Stimulated activated CD4-positive, alpha-beta T cell treated with anti-CD3 and anti-CD28 coated beads, Interleukin-15, amount 100 ng/mL, for 1 hour (primary cell): Measurements from ENCODE around the gene CISTR.
"Not testable (repeated sequence)": the region's sequence is repeated elsewhere in the genome, so short reads cannot be mapped to it uniquely, and the experiment has no call there.

Experiments
- DNase-seq, 2 donors: peaks; one replicate each; pipeline ENCODE4 v3.0.0-alpha.2; 2020; ENCODE audit warnings: low read depth in 1 of 2, low spot score in 1 of 2

The CISTR gene

DNA sequence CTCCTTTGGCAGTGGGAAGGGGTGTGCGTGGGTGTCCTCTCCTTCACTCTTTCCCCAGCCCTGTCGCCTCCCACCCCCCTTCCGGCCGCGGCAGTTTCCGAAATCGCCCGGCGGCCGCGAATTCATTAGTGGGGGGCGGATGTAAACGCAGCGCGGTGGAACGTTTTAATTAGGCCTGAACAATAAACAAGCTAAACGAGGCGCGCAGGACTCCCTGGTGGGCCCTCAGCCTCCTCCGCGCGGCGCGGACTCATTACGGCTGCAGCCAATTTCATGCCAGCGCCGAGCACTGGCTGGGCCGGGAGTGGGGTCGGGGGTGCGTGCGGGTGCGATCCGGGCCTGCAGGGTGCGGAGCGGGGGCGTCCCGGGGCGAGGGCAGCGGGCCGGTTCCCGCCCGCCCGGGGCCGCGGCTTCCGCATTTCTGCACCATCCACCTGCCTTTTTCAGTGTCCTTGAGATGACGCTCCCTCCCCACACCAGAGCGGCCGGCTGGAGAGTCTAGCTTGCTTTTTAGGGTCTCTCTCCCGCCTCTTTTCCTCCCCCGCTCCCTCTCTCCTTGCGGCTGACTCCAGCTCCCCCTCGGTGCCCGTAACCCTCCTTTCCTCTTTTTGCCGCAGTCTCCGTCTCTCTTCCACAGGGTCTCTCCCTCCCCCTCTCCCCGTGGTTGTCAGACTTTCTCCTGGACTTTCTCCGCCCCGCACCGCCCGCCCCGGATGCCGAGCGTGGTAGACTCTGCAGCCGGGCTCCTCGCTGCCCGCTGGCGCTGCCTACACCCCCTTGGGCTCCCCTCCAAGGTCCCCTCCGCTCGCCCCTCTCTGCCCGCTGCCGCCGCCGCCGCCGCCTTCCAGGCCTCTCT, at the start of gene CISTR:
Gene CISTR, minus strand, starts transcription at position 644 of the 856 bp plus-strand sequence.
- DNase-seq = no peak

DNA sequence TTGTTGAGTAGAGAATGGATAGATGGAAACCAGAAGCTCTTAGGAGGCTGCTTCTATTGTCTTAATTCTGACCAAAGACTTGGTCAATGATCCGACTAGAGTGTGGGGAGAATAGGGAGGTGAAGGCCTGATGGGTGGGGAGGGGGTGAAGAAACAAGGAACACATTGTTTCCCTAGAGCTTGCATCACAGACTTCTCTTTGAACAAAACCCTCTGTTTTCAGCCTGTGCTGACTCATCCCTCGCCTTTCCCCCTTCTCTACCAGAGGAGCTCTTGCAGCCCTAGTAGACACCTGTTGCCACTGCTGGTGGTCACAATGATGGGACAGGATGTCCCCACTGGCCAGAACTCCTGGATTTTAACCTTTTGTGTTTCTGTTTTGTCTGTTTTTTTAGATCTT, 46.8 kb upstream of the CISTR start:
- DNase-seq = no peak

DNA sequence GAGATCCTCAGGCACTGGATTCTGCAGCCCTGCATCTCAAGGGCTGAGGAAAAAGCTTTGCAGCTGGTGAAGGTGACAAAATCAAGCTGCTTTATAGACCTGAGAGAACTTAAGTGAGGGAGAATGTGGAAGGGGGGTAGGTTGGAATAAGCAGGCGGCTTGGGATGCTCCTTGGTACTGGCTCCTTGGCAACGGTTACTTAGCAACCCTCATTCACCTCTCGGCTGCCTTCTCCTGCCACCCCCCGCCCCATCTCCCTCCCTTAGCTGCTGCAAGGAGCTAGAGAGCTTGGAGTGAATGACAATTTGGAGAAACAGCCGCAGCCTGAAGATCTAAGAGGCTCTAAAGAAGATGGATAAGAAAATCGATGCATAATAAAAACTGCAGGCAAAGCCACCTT, 44.1 kb upstream of the CISTR start:
- DNase-seq = no peak

DNA sequence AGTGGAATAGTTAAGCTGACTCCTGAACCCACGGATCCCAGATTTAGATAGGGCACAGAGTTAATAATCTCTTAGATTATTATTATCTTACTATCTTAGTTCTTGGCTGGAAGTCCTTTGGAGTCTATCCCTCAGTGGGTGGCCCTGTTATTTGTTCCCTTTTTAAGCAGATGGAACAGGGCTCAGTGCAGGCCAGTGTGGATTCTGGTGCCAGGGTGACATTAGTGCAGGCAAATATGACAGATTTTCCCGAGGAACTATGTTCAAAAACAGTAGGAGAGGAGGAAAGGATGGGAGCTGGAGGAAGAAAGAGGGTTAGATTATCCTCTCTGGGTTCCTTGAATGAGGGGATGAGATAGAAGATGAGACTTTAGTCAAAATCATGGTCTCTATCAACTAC, 41.4 kb upstream of the CISTR start:
- DNase-seq = no peak

DNA sequence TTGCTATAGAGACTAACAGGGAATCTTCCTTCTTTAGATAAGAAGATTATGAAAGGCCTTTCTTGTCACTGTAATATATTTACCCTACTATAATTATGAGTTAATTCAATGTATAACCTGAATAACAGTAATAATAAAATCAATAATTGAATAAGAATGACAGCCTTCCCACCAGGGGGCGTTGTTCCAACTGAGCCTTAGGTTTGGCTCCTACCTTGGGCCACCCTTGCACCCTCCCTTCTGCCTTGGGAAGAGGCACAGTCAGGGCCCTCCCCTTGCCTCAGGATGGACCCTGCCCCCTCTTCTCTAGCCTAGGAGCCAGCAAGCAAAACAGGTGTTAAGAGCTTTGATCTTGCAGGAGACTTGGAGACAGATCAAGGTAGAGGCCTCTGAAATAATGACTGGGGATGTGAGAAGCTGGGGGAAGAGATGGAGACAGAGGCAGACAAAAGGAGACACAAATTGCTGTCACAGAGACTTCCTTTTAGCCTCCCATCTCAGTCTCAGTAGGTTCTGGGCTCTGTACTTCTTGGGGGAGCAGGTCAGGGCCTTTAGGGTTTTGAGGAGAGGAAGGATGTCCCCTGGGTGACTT, 40.1 kb upstream of the CISTR start:
- DNase-seq = peak in 1 of 2 donors; percentile 6

DNA sequence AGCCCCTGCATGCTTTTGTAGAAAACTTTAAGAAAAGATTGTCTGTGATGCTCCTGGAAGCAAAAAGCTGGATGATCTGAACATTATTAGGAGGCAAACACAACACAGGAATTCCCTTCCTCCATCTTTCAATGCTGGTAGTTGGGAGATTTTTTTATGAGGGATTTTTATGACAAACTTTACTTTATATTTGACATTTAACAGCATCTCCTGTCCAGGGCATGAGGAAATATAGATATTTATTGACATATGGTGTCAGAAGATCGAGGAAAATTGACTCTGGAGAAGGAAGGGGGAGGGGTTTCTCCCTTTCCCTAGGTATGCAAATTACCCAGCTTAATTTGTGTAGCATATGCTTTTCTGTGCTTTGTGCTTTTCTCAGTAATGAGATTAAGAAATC, 37.8 kb upstream of the CISTR start:
- DNase-seq = no peak

DNA sequence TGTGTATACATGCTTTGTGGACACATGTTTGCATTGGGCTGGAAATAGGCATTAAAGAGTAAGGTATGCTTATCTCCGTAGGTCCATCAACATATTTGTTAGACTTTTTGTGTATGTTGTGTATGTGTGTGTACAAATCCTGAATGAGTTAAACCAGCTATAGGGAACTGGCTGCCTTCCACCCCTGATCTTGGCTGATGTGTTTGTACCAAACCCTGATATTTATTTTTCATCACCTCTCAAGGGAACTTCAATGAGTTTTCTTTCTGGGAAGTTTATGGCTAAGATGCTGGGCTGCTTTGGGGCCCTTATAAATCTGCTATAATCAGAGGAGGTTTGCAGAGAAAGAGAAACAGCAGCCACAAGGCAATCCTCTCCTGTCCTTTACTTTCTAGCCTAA, 37.1 kb upstream of the CISTR start:
- no peak for DNase-seq

DNA sequence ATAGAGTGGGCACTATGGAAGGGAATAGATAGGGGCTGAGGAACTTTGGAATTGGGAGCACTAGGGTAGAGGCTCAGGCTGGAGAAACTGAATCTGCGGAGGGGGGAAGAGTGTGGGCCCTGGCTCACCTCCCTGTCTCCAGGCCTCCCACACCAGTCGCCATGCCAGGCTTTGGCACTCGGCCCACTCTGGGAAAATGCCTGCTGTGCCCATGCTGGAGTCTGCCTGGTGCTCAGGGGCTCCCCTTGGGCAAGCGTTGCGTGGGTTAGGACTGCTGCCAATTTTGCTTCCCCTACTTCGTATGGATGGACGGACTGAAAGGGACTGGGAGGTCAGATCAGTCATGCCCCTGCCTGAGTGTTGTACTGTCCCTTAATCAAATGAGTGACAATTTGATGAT, 34.6 kb upstream of the CISTR start:
- DNase-seq = no peak

DNA sequence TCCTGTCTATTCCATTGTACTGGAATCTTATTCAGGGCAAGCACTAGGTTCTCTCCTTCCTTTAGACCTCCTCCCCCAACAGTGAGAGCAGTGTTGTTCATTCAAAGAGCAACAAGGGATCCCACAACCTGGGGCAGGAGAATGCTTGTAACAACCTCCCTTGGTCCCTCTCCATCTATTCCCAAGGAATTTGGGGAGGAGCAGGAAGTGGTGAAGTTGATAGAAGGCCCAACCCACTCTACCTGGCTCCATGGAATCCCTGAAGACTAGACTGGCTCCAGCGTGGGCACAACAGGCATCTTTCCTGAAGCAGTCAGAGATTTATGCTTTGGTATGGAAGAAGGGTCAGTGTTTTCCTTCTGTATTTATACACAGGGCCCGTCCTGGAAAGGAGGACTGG, 33.4 kb upstream of the CISTR start:
- no peak for DNase-seq

DNA sequence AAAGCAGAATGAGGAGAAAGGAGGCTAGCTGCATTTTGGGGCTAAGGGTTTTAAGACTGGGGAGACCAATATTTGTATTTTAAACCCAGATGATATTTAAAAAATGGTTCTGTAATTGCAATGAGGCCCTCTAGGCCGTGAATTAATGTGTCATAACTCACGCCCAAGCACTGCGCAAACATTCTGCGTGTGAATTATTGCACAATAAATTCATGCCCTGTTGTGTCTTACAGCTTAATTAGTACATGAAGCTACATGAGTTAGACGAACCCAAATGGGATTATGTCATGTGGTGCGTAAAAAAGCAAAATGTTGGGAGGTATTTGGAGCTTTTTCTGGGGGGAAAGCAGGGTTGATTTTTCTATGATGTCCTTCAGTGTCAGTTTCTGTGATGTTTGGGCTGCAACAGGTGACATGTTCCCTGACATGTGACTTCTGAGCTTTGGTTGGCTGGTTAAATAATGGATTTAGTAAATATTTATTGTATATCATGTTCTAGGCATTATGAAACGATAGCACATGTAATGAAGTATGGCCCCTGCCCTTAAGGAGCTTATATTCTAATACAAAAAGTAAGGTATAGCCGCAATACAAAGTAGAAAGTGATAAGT, 30.4 kb upstream of the CISTR start:
- no peak for DNase-seq

DNA sequence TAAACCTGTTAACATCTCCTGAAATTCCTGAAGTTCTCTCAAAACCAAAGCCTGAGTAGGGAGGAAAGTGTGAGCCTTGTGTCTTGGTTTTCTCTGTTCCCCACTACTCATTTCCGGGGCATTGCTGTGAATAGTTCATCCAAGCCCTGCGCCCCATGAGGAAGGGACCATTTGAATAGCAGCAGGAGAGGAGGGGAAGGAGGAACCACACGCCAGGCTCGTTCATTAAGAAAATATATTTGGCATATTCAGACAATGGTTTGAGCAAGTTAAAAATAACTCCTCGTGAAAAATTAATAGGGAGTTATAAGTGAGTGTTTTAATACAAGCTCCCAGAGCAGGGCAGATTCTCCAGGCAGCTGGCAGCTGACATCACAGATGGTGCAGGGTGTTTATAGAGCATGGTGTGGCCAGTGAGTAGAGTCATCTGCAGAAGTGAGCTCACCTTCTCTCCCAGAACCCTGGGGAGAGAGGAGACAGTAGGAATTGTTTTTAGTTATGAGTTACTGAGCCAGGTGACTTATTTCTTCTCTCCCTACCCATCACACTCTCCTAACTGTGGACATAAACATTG, 29.5 kb upstream of the CISTR start:
- no peak for DNase-seq

DNA sequence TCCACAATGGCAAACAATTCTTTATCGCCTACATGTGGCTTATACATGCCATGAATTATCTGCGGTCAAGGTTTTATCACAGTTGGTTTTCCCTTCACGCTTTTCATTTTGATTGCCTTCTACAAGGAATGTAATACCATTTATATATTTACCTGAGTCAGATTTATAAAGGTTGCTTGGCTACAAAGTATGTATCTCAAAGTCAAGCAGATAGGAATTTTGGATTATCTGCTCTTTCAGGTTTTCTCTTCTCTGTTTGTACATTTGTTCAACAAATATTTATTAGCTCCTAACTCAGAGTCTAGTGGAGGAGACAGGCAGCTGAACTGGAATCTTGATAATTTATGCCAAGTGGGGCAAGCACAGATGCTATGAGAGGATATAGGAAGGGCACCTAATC, 28.5 kb upstream of the CISTR start:
- DNase-seq = no peak

DNA sequence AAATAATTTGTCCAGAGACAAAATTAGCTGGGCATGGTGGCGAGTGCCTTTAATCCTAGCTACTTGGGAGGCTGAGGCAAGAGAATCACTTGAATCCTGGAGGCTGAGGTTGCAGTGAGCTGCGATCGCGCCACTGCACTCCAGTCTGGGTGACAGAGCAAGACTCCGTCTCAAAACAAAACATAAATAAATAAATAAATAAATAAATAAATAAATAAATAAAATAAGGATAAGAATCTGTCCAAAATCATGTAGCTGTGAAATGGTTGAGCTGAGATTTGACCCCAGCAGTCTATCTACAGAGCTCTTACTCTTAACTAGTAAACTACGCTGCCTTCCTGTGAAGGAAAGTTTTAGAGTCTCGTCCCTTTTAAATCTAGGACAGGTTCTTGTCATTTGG, 27.9 kb upstream of the CISTR start:
- DNase-seq = not testable (repeated sequence)

DNA sequence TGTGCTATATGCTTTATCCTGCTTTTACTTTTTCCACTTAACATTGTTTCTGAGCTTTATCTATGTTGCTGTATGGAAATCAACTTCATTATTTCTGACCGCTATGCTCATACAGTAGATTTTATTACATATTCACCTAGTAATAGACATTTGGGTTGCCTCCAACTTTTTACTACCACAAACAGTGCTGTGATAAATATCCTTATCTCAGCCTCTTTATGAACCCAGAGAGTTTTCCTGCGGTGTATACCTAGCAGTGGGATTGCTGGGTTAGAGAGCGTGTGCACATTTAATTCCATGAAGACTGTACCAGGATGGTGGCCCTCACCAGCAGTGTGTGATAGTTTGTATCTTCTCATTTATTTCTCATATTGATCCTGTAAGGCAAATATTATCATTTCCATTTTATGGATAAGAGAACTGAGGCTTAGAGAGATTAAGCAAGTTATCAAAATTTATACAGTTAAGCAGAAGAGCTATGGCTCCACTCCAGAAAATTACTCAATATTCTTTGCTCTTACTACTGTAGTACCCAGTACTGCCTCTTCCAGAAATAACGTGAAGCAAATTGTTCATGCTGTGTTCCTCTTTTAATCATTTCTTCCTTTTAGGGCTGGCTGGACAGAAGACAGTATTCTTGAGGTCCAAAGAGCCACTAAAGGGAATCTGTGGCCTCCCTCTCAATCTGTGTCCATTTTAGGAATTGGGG, 26.3 kb upstream of the CISTR start:
- no peak for DNase-seq

DNA sequence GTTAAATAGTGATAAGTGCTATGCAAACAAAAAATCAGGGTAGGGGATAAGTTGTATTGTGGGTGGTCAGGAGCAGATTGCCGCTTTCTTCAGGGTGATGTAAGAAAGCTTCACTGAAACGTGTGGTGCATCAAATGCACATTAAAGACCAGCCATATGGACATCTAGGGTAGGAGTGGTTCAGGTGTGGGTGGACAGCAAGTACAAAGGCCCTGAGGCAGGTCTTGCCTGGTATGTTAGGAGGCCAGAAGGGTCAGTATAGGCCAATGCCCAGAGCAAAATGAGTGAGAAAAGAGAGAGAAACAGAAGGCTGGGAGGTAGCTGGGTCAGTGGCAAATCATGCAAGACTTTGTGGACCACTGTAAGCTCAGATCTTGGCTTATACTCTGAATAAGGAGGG, 25.6 kb upstream of the CISTR start:
- DNase-seq = no peak

DNA sequence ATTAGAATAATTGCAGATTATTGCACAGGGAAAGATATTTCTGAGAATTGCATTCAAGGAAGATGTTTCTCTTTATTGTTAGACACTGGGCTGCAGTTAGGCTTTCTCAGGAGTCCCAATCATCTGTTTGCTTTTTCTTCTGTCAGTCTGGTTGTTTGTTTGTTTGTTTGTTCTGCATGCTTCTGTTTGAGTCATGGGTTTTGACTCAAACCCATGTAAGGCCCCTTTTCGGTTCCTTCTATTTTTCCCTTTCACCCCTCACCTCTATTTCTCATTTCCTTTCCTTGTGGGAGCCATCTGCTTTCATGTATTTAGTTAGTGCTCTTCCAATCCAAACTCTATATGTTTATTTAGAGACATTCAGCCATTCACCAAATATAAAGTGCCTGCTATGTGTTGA, 25.1 kb upstream of the CISTR start:
- no peak for DNase-seq

DNA sequence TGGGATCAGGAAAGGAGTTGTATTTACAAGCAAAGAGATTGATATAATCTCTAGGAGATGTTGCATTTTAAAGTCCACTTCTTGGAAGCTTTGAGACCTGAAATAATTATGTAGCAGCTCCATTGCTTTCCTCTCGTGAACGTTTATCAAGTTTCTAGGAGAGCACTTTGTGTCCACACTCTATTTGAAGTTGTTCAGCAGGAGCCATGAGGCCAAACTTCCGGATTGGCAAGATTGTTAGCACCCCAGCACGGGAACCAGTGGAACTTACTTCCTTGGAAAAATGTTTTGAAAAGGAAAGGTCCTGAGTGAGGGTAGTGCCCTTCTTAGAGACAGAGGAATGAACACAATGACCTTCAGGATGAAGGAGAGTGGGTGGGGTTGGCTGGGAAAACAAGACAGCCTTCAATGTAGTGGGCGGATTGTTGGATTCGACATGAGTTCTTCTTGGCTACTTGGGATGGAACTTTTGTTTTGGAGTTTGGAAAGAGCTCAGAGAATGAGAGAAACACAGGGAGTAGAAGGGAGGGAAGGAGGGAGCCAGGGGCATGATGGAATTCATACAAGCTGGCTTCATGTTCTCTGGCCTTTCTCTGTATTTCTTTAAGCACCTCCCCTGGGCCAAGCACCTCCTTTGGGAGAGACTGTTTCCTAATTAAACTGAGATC, 23.8 kb upstream of the CISTR start:
- no peak for DNase-seq

DNA sequence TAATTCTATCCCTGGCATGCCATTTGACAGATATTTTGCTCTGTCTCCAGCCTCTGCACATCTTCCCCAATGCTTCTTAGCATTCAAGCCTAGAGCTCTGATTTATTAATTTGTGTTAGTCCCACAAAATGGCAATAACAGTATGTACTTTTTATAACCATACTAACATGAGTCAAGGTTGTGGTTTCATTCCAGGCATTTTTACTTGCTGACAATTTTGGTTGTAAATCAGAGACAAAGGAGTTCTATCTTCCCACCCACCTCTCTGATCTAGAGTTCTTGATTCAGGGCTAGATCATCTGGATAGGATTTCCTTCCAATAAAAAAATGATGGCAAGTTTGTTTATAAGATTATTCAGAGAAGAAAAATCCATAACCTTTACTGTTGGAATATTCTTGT, 18.5 kb upstream of the CISTR start:
- DNase-seq = no peak

DNA sequence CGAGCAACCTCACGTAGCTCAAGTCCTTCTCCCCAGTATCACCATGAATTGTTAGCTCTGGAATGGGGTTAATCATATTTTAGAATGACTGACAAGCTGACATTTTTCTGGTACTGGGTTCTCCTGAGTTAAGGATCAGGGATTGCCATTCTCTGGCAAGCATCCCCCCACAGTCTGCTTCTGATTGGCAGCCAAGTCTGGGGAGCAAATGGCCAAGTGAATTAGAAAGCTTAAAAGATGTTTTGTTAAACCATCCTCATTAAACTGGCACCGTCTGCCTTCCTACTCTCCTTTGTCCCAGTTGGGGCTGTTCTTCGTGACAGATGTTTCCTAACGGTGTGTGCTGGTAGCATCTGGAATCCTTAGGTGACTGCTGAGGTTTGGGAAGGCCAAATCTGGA, 17.2 kb upstream of the CISTR start:
- no peak for DNase-seq

DNA sequence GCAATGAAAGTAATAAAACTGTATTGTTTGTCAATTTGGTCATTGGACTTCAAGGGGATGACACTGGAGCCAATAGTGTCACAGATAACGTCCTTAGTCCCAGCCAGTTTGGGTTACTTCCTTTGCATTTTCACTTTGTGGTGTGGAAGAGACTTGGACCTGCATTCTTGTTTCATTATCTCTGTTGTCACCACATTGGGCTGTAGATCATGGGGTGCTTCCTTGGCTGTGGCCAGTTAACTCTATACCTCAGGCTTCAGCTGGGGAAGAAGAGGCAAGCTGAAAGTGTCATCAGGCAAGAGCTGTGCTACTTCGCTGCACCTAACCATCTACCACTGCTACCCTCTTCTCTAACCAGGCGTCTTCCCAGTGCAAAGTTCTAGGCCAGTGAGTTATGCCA, 15.1 kb upstream of the CISTR start:
- DNase-seq = no peak

DNA sequence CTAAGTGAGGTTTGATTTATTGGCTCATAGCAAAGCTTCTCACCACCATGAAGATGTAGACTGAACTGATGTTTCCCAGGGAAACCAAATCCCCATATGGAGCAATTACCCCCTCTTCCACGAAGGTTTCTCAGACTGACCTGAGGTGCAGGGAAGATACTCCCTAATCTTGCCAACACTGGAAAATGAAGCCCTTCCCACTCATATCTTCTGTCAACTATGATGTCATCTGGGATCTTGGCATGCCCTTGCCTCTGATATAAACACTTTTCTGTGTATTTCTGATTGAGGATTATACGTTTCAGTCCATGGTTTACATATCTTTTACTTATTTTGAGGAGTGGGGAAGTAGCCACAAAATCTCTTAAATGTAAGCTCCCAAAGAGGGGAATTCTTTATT, 14.1 kb upstream of the CISTR start:
- no peak for DNase-seq
